DMS 273 (cell line): ENCODE results near the gene NSFL1C.

ENCODE experiments used
- DNase-seq: peaks from one replicate; lab custom pipeline; 2025; ENCODE audit not compliant: unreplicated experiment; lab: John Stamatoyannopoulos, UW

NSFL1C gene

DNA sequence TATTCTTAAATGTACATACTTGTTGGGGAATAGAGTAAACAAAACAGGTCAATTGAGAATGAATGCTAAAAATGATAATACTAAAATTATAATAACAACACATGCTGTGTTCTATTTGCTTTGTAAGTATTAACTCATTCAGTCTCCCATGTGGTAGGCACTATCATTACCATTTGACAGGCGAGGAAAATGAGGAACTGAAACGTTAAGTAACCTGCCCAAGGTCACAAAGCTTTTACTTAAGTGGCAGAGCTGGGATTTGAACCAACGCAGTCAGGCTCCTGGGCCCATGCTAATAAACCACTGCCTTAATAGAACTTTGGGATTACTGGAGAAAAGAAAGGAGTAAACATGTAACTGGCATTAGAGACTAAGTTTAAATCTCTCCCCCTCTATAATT lies 3.8 kb downstream of the NSFL1C start:
- no peak for DNase-seq

DNA sequence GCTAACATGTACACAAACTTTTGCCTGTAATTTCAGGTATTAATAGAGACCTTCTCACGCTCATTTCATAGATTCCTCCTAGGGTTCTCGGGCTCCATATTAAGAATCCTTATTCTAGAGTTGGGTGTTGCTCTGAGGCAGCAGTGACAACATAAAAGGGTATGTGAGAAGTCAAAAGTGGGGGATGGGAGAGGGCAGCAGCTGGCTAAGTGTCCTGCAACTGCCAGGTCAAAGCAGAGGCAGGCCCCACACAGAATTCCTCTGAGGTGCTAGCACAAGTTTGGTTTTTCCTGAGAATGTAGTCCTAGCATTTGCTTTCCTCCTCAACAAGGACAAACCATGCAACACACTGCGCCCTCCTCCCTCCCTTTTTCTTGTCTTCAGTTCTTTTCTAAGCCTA lies 4.6 kb downstream of the NSFL1C start:
- DNase-seq = no peak

DNA sequence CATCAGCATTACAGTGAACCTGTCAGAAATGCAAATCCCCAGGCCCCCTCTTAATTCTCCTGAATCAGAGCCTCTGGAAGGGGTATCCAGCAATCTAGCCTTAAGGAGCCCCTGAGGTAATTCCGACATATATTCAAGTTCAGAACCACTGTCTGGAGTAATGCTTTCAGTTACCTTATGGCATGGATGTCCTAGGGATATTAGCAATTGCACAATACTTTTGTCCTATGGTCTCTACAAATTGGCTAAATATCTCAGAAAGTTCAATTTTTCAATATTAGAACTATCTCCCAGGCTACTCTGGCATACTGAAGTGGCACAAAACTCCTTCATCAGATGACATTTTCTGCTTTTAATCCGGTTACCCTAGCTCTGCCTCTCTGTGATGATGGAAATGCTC lies 6.4 kb downstream of the NSFL1C start:
- no peak for DNase-seq

DNA sequence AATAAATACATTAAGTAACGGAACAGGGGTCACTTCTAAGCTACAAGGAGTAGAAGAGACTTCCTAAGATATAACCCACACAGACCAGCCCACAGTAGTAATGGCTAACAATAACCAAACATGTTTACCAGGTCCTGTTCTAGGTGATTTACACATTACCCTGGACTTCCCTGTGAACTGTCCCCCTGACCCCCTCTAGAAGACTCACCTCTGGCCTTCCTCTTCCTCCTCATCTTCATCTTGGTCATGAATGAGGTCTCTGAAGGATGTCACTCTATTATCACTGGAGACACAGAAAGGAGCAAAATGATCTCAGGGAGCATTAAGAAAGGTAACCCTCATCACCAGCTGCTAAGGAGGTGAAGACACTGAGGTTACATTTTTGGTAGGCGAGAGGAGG lies 8.7 kb downstream of the NSFL1C start:
- no peak for DNase-seq

DNA sequence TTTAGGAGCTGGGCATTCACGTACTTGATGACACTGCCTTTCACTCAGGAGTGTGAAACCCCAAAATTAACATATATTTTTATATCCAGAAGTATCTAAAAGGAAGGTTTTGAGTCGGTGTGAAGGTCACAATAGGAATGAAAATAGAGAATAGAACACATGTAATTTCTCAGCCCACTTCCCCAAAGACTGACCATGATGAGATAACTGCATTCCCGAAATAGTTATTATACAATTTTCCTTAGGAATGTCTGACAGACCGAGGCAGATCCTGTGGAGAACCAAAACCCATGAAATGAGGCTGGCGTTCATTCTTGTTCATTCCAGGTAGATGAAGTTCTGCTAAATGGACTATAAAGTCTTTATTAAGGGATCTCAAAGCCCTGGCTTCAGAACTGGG lies 10.3 kb downstream of the NSFL1C start:
- no peak for DNase-seq

- DNase-seq = peak; percentile 40
These were observed 15.6 kb downstream of the NSFL1C start for GRCh38 chr20:1450926-1451491.

- peak; percentile 63 for DNase-seq
These were observed 17.3 kb downstream of the NSFL1C start for GRCh38 chr20:1449370-1449769.

GRCh38 chr20:1448081-1448620 lies 18.5 kb downstream of the NSFL1C start:
- no peak for DNase-seq

DNA sequence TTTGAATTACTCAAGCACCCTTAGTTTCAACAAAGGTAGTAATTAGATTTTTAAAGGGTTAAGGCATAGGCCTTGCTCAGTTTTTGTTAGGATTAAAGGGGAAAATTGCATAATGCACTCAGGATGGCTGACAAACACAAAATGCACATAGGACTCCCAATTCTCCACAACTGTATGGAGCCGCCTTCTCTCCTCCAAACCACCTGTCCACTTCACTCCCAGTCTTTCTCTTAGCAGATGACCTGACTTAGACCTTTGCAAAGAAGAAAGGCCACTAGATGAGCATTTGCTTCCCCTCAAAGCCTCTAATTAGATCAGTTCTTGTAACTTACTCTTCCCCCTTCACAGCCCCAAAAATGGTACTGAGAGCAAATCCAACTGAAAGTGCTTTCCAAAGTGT lies 20.1 kb downstream of the NSFL1C start:
- DNase-seq = no peak

DNA sequence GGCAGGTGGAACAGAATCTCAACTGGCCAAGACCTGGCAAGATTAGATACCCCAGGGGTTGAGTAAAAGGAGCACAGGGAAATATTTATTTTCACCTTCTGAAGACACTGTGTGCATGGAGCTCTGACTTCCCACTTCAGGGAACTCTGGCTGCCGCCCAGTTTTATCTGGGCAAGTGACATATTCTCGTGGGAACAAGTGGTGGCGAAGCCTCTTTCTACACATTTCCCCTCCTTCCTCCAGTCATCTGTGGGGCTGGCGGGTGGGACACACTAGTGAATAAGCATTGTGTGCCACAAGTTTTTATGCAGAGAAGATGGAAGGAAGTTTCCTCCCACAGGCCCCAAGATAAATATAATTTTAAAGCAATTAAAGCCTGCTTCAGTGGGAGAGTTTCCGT lies 23.6 kb downstream of the NSFL1C start:
- DNase-seq = no peak

GRCh38 chr20:1442304-1442703 lies 24.3 kb downstream of the NSFL1C start:
- DNase-seq = no peak

- DNase-seq = no peak
These were observed 25.5 kb downstream of the NSFL1C start for GRCh38 chr20:1441133-1441532.

DNA sequence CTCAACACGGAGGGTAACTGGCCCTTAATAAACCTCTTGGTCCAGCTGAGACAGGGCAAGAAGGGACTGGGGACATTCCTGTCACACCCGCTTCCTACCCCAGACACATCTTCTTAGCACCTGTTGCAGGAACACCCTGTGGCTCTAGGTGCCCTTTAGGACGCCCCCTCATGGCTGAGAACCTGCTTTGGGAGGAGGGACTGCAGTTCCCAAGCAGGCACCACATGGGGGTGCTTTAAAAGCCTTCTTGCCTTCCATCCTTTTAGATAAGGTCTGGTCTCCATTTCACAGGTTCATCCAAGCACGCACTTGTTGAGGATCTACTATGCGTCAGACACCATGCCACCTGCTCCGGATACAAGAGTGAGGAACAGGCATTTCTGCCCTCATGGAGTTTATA lies 26.6 kb downstream of the NSFL1C start:
- DNase-seq = peak; percentile 63

DNA sequence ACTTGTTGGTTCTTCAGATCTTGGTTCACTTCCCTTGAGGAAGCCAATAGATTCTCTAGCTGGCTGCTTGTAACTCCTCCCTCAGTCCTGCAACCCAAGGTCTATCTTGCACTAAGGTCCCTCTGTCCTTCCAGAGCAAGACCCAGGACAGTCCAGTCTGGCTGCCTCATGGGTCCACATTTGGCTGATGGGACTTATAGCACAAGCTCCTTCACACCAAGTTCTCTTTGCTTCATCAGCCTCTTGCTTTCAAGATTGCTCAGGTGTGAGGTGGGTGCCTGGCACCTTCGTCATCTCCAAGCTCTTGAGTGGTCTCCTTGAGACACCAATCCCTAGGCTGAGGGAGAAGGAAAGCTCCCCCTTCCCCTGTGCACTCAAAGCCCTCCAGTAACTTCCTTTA lies 28.3 kb downstream of the NSFL1C start:
- no peak for DNase-seq

DNA sequence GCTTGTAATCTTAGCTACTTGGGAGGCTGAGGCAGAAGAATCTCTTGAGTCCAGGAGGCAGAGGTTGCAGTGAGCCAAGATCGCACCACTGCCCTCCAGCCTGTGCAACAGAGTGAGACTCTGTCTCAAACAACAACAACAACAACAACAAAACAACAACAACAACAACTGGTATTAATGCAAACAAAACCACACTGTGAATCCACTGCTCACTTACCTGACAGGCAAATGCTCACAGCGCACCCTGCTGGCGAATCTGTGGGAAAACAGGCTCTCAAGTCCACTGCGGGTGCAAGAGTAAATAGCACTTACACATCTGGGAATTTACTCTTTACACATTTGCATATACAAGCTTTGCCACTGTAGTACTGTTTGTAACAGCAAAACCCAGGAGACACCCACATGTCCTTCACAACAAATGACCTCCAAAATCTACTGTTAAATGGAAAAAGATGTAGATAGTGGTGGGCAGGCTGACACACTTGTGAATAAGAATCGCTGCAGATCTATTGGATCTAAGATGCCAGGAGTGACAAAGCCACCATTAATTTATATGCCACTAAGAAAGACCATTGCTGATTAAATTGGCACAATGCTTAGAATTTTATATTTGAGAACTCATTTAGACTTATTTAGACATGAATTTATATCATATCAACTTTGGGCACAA lies 29.3 kb downstream of the NSFL1C start:
- DNase-seq = peak; percentile 80

DNA sequence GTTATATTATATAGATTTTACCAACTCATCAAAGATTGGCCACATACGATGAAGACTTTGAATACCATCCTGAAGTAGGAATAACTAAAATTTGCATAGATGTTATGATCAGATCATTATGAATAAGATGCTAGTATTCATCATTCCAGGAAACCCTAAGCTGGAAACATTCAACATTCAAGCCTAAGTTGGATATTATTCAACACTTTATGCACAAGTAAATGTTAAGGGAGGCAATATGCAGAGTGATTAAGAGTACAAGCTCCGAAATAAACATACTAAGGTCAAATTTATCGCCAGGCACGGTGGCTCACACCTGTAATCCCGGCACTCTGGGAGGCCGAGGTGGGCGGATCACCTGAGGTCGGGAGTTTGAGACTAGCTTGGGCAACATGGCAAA lies 30.4 kb downstream of the NSFL1C start:
- DNase-seq = no peak

GRCh38 chr20:1435337-1435699 lies 31.3 kb downstream of the NSFL1C start:
- no peak for DNase-seq

GRCh38 chr20:1434571-1435336 lies 31.9 kb downstream of the NSFL1C start:
- peak; percentile 96 for DNase-seq

DNA sequence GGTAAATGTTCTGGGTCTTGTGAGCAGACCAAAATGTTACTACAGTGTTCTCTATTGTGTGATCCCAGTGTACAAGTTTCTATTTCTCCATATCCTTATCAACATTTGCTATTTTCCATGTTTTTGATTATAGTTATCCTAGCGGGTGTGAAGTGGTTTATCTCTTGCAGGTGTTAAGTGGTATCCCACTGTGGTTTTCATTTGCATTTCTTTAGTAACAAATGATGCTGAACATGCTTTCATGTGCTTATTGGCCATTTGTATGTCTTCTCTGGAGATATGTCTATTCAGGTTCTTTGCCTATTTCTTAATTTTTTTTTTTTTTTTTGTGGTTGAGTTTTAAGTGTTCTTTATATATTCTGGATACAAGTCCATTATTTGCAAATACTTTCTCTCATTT lies 35.5 kb downstream of the NSFL1C start:
- DNase-seq = no peak

- no peak for DNase-seq
These were observed 36.6 kb downstream of the NSFL1C start for GRCh38 chr20:1430004-1430451.

DNA sequence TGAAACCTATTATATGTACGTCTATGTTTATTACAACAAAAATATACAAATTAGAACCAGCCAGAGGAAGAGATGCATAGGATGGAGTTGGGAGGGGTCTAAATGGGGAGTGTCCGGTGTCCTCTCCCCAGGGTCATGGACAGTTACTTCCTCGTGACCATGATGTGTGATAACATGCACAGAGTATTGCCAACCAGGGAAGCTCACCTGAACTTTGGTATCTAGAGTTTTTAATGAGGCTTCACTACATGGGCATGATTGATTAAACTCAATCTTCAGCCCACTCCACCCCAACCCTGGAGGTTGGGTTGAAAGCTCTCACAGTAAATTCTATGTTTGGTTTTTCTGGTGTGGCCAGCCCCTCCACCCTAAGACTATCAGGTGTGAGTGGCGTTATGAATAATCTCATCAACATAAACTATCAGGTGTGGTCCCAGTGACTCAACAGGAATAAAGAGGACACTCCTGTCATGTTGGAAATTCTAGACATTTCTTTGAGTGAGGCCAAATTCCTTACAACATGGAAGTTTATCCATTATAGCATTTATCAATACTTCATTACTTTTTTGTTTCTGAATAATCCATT lies 37.4 kb downstream of the NSFL1C start:
- no peak for DNase-seq
